IPS-18a (cell line): Measurements from ENCODE around the gene FAM200B.
"Not testable (repeated sequence)": the region's sequence is repeated elsewhere in the genome, so short reads cannot be mapped to it uniquely, and the experiment has no call there.

ENCODE experiments used
- H3K27ac ChIP-seq: one replicate; pipeline ENCODE4 v1.5.1; 2013; ENCODE audit warnings: low read length
- H3K27me3 ChIP-seq: one replicate; pipeline ENCODE4 v1.6.1; 2013; ENCODE audit warnings: mild to moderate bottlenecking, low read length; ENCODE audit not compliant: control insufficient read depth, insufficient read depth
- H3K36me3 ChIP-seq: one replicate; pipeline ENCODE4 v1.6.1; 2013; ENCODE audit warnings: low read depth, low read length; ENCODE audit not compliant: control insufficient read depth
- H3K4me1 ChIP-seq: one replicate; pipeline ENCODE4 v1.6.1; 2013; ENCODE audit warnings: low read depth, low read length; ENCODE audit not compliant: control insufficient read depth
- H3K4me3 ChIP-seq: one replicate; pipeline ENCODE4 v1.5.1; 2013; ENCODE audit warnings: low read length
- H3K9ac ChIP-seq: one replicate; pipeline ENCODE4 v1.6.1; 2013; ENCODE audit warnings: mild to moderate bottlenecking, low read length, moderate library complexity
- H3K9me3 ChIP-seq: one replicate; pipeline ENCODE4 v1.6.1; 2013; ENCODE audit warnings: low read depth, low read length; ENCODE audit not compliant: control insufficient read depth

Gene FAM200B

DNA sequence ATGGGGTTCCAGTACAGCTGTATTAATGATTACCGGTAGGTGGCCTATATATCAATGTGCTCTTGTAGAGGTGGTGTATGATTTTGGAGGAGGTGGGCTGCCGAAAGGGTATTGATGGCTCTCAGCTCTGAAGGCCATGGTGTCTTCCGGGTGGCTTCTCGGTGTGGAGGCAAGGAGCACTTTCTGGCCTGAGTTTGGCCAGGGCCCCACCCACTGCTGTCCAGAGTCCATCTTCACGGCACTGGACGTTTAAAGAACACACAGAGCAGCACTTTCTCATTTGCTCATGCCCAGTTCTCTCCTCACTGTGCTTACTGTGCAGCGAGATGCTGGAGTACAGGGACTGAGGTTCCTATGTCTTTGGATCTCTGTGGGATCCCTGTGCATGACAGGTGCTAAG is 37.3 kb downstream of the FAM200B start:
- Histone ChIP-seq H3K36me3 (no peaks in the 10 kb centered on the region), H3K9ac (no peak overlapping the region), H3K9me3 (no peaks in the 10 kb centered on the region), H3K27ac (no peak overlapping the region), H3K4me1 (no peaks in the 10 kb centered on the region), H3K27me3 (no peaks in the 10 kb centered on the region), H3K4me3 (no peak overlapping the region)

GRCh38 chr4:15719506-15719905 is 37.9 kb downstream of the FAM200B start:
- no peaks in the 10 kb centered on the region for H3K9me3 ChIP-seq
- H3K4me1 ChIP-seq = no peaks in the 10 kb centered on the region
- no peak overlapping the region for H3K9ac ChIP-seq
- H3K4me3 ChIP-seq = no peak overlapping the region
- H3K36me3 ChIP-seq = no peaks in the 10 kb centered on the region
- H3K27me3 ChIP-seq = no peaks in the 10 kb centered on the region
- no peak overlapping the region for H3K27ac ChIP-seq

DNA sequence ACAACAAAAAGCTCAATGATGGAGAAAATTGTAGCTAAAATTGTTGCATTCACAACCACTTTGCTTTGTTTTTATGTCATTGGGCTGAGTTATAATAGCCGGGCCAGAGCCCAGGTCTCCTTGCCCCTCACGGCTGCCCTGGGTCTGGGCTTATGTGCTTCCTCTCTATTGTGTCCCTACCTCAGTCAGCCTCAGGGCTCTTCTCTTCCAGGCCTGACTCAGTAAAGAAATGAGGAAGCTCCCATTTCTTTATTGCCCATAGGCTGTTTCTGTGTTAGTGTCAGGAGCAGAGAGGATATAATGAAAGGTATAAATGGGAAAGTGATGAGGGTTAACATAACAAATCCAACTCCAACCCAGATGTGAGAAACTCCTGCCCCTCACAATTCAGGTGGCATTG is 39.2 kb downstream of the FAM200B start:
- Histone ChIP-seq H3K27me3 (no peaks in the 10 kb centered on the region), H3K27ac (no peak overlapping the region), H3K36me3 (no peaks in the 10 kb centered on the region), H3K9me3 (no peaks in the 10 kb centered on the region), H3K4me3 (no peak overlapping the region), H3K9ac (no peak overlapping the region), H3K4me1 (no peaks in the 10 kb centered on the region)

GRCh38 chr4:15725608-15726007 is 44.0 kb downstream of the FAM200B start:
- Histone ChIP-seq H3K9me3 (no peaks in the 10 kb centered on the region), H3K27me3 (no peaks in the 10 kb centered on the region), H3K27ac (no peak overlapping the region), H3K36me3 (no peaks in the 10 kb centered on the region), H3K4me1 (no peaks in the 10 kb centered on the region), H3K9ac (no peak overlapping the region), H3K4me3 (no peak overlapping the region)

GRCh38 chr4:15729910-15730533 is 48.4 kb downstream of the FAM200B start:
- Histone ChIP-seq H3K9ac (no peak overlapping the region), H3K4me1 (no peaks in the 10 kb centered on the region), H3K4me3 (no peak overlapping the region), H3K36me3 (no peaks in the 10 kb centered on the region), H3K9me3 (no peaks in the 10 kb centered on the region), H3K27me3 (no peaks in the 10 kb centered on the region), H3K27ac (no peak overlapping the region)

GRCh38 chr4:15733061-15733460 is 51.4 kb downstream of the FAM200B start:
- H3K4me3 ChIP-seq, H3K9ac ChIP-seq, H3K4me1 ChIP-seq, H3K36me3 ChIP-seq, H3K27ac ChIP-seq, H3K9me3 ChIP-seq, H3K27me3 ChIP-seq: not testable (repeated sequence)

- Histone ChIP-seq H3K4me1 (no peaks in the 10 kb centered on the region), H3K36me3 (no peaks in the 10 kb centered on the region), H3K9ac (no peak overlapping the region), H3K27ac (no peak overlapping the region), H3K27me3 (no peaks in the 10 kb centered on the region), H3K4me3 (no peak overlapping the region), H3K9me3 (no peaks in the 10 kb centered on the region)
Observed at GRCh38 chr4:15735536-15735935, 53.9 kb downstream of the FAM200B start.

- H3K27me3 ChIP-seq = no peaks in the 10 kb centered on the region
- H3K4me1 ChIP-seq = no peaks in the 10 kb centered on the region
- no peak overlapping the region for H3K27ac ChIP-seq
- H3K9me3 ChIP-seq = no peaks in the 10 kb centered on the region
- H3K4me3 ChIP-seq = no peak overlapping the region
- no peaks in the 10 kb centered on the region for H3K36me3 ChIP-seq
- H3K9ac ChIP-seq = no peak overlapping the region
Observed at GRCh38 chr4:15736514-15737050, 55.0 kb downstream of the FAM200B start.

- Histone ChIP-seq H3K4me1 (no peaks in the 10 kb centered on the region), H3K27ac (no peak overlapping the region), H3K27me3 (no peaks in the 10 kb centered on the region), H3K9me3 (no peaks in the 10 kb centered on the region), H3K36me3 (no peaks in the 10 kb centered on the region), H3K9ac (no peak overlapping the region), H3K4me3 (no peak overlapping the region)
Observed at GRCh38 chr4:15737255-15737654, 55.6 kb downstream of the FAM200B start.

DNA sequence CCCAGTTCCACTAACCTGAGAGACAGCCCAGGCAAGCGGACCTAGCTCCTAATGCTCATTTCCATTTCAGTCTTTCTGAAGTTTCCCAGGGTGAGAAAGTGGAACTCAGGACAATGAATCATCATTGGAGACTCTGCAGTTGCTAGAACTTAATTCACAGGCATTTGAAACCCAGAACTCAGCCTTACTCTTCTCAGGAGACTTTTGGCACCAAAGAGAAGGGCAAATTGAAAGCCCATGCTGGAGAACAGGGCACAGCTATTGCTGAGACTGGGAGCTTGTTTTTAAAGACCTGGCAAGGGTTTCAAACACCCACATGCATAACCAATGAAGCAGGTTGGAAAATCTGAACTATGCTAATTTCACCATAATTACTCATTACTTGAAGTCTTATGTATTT is 57.2 kb downstream of the FAM200B start:
- H3K4me1 ChIP-seq = no peaks in the 10 kb centered on the region
- no peaks in the 10 kb centered on the region for H3K36me3 ChIP-seq
- no peak overlapping the region for H3K4me3 ChIP-seq
- H3K27me3 ChIP-seq = no peaks in the 10 kb centered on the region
- no peak overlapping the region for H3K9ac ChIP-seq
- no peaks in the 10 kb centered on the region for H3K9me3 ChIP-seq
- H3K27ac ChIP-seq = no peak overlapping the region
